Measurements from ENCODE around the gene ASTN2. TPM values are rescaled to one million over a fixed set of nuclear protein-coding genes. Genes with fewer than 3 reads are reported as not detected.

Gene ASTN2
- total and polyA plus RNA-seq, 9 of the 15 experiments (the other 6 are each of a cell fraction or from before 2014, with no cell fraction given) = 0.56 to 3.5 (median 1.9) TPM

- TF ChIP-seq ZNF449 (CRISPR knock-in tag; IDR thresholded peaks at IDR 0.05) = 0 out of 2 replicates have a peak, but pooled peaks have one; percentile 6
- TF ChIP-seq ZNF584 (CRISPR knock-in tag; IDR thresholded peaks at IDR 0.05; ENCODE audit: low read depth) = peak; percentile 22
- no peak; the same call in 1 of the 2 replicates for TF ChIP-seq BACH1 (tag; IDR thresholded peaks at IDR 0.05)
- no peak; the same call in 1 of the 2 replicates for TF ChIP-seq MYBL2 (IDR thresholded peaks at IDR 0.05; ENCODE audit: low read depth)
- TF ChIP-seq MYBL2 (CRISPR knock-in tag; IDR thresholded peaks at IDR 0.05; ENCODE audit: borderline replicate concordance) = no peak
- TF ChIP-seq POLR2B (IDR thresholded peaks at IDR 0.05; ENCODE audit: low read depth, partially characterized antibody) = peak; percentile 61
- TF ChIP-seq XRCC4 (IDR thresholded peaks at IDR 0.05; ENCODE audit: extremely low read depth, insufficient read depth, insufficient read length) = no peak
- TF ChIP-seq WHSC1 (IDR thresholded peaks at IDR 0.05; ENCODE audit: low read length) = no peak
- TF ChIP-seq ZKSCAN8 (CRISPR knock-in tag; IDR thresholded peaks at IDR 0.05) = peak; percentile 13; the same call in 1 of the 2 replicates
- peak; percentile 69 for TF ChIP-seq NEUROD1 (IDR thresholded peaks at IDR 0.05; ENCODE audit: borderline replicate concordance, low read depth, low read length, partially characterized antibody)
- no peak for TF ChIP-seq ZNF232 (CRISPR knock-in tag; IDR thresholded peaks at IDR 0.05)
- TF ChIP-seq NR2C2 (CRISPR knock-in tag; IDR thresholded peaks at IDR 0.05) = no peak
- TF ChIP-seq NR2C2 (tag; IDR thresholded peaks at IDR 0.05) = peak; percentile 35
- TF ChIP-seq ZNF239 (CRISPR knock-in tag; IDR thresholded peaks at IDR 0.05) = peak; percentile 62
- no peak for TF ChIP-seq ZNF174 (CRISPR knock-in tag; IDR thresholded peaks at IDR 0.05)
- TF ChIP-seq NFATC3 (IDR thresholded peaks at IDR 0.05) = no peak
- no peak for TF ChIP-seq ZBTB26 (CRISPR knock-in tag; IDR thresholded peaks at IDR 0.05)
- TF ChIP-seq, protein P1, sequence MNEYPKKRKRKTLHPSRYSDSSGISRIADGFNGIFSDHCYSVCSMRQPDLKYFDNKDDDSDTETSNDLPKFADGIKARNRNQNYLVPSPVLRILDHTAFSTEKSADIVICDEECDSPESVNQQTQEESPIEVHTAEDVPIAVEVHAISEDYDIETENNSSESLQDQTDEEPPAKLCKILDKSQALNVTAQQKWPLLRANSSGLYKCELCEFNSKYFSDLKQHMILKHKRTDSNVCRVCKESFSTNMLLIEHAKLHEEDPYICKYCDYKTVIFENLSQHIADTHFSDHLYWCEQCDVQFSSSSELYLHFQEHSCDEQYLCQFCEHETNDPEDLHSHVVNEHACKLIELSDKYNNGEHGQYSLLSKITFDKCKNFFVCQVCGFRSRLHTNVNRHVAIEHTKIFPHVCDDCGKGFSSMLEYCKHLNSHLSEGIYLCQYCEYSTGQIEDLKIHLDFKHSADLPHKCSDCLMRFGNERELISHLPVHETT (CRISPR knock-in tag; conservative IDR thresholded peaks at IDR 0.05 in 1 of 2, IDR thresholded peaks at IDR 0.05 in 1 of 2) = peak in 1 of 2 experiments; percentile 73; a peak in 2 of 4 replicates
These were observed 948.3 kb downstream of the ASTN2 start (continued) for GRCh38 chr9:116466271-116467235.

All from K562 (cell line).